OCI-LY3 (cell line): ENCODE data around the gene PSMD14.

Experiments
- H2AFZ ChIP-seq: fragments of 200-600, 300-600 bp; shearing (Covaris generic); 2 replicates; pipeline ENCODE4 v1.6.0; 2014; ENCODE audit warnings: antibody characterized with exemption, low read depth, low read length
- H3K27ac ChIP-seq: fragments of 200-600, 300-600 bp; sonication (generic); 2 replicates; pipeline ENCODE4 v1.5.1; 2014; ENCODE audit warnings: mild to moderate bottlenecking, low read length, moderate library complexity, mixed read lengths
- H3K27me3 ChIP-seq: fragments of 200-600, 300-600 bp; sonication (generic); 2 replicates; pipeline ENCODE4 v1.6.1; 2014; ENCODE audit warnings: low read depth, low read length, mixed read lengths
- H3K36me3 ChIP-seq: fragments of 200-600, 300-600 bp; sonication (generic); replicated peaks from 2 replicates; pipeline ENCODE3; 2014; ENCODE audit warnings: low read depth, low read length, mixed read lengths
- H3K4me1 ChIP-seq: fragments of 300-600, 200-600 bp; sonication (generic); 2 replicates; pipeline ENCODE4 v1.6.1; 2014; ENCODE audit warnings: low read length, mixed read lengths
- H3K4me2 ChIP-seq: fragments of 200-600, 300-600 bp; sonication (generic); 2 replicates; pipeline ENCODE4 v1.6.1; 2014; ENCODE audit warnings: low read length, mixed read lengths
- H3K4me3 ChIP-seq: fragments of 300-600, 200-600 bp; sonication (generic); 2 replicates; pipeline ENCODE4 v1.5.1; 2014; ENCODE audit warnings: antibody characterized with exemption, mild to moderate bottlenecking, low read length, moderate library complexity
- H3K79me2 ChIP-seq: fragments of 300-600, 200-600 bp; shearing (Covaris generic); 2 replicates; pipeline ENCODE4 v1.6.1; 2014; ENCODE audit warnings: mild to moderate bottlenecking, low read length, mixed read lengths
- H3K9ac ChIP-seq: fragments of 300-600, 200-600 bp; shearing (Covaris generic); 2 replicates; pipeline ENCODE4 v1.6.0; 2014; ENCODE audit warnings: mild to moderate bottlenecking, low read length, moderate library complexity
- H3K9me3 ChIP-seq: fragments of 200-600, 300-600 bp; shearing (Covaris generic); 2 replicates; pipeline ENCODE4 v1.6.1; 2014; ENCODE audit warnings: low read length, mixed read lengths; ENCODE audit not compliant: insufficient read depth
- H4K20me1 ChIP-seq: fragments of 200-600, 300-600 bp; sonication (generic); 2 replicates; pipeline ENCODE4 v1.6.1; 2016; ENCODE audit warnings: low read length, mixed read lengths; ENCODE audit not compliant: insufficient read depth
- EZH2phosphoT487 ChIP-seq: fragments of 200-600 bp; shearing (Covaris generic); IDR thresholded peaks from 2 replicates; pipeline ENCODE4 v1.6.1; 2018; ENCODE audit warnings: antibody characterized with exemption, mixed run types, low read depth
- TF ChIP-seq, protein P1 (sequence below): fragments of 200-600, 300-600 bp; sonication (generic); IDR thresholded peaks from 2 replicates; pipeline ENCODE4 v1.5.1; 2014; ENCODE audit warnings: antibody characterized with exemption, low read length, low read depth

PSMD14 gene

DNA sequence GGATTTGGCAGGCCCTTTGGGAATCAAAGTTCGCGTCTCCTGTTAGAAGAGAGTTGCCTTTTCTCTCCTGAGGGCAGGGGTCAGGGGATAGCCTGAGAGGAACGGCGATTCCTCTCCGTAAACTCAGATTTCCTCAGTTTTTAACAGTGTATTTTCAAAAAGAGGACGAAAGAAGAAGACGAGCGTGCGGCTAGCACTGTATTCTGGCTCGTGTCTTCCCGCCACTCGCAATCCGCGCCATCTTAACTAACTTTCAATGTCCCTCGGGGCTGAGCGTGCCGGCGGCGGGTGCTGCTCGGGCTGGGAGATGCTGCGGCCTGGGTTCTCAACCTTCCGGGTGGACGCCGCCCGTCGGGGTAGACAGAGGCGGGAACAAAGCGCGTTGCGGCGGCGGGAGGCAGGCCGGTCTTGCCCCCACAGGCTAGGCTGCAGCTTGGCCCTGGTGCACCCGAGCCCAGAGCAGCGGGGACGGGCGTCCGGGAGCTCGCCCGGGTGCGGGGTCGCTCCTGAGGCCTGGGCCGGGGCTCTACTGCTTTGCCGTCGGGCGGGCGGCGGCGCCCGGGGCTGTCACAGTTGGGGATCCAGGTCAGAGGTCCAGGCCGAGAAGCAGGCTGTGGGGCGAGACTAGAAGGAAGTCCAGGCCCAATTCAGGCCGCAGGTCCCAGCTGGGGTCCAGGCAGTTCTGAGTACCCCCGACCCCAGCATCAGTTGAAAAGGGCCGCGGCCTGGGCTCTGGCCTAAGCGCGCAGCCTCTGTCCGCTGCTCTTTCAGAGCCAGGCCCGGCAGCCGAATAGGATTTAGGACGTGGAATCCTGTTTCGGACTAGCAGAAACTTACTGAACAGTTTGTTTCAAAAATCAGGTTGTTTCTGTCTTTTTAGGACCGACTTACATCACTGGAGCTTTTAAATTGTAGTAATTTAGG lies 119.7 kb downstream of the PSMD14 start:
- Histone ChIP-seq H3K27ac (no peak overlapping the region), H2AFZ (no peak overlapping the region), H3K9ac (no peak overlapping the region), H3K36me3 (no peaks in the 10 kb centered on the region), H3K9me3 (no peaks in the 10 kb centered on the region), H3K4me1 (no peaks in the 10 kb centered on the region), H3K79me2 (no peaks in the 10 kb centered on the region), H3K27me3 (no peaks in the 10 kb centered on the region), H3K4me2 (no peak overlapping the region), H3K4me3 (no peak overlapping the region), H4K20me1 (no peaks in the 10 kb centered on the region)
- TF ChIP-seq, protein P1, sequence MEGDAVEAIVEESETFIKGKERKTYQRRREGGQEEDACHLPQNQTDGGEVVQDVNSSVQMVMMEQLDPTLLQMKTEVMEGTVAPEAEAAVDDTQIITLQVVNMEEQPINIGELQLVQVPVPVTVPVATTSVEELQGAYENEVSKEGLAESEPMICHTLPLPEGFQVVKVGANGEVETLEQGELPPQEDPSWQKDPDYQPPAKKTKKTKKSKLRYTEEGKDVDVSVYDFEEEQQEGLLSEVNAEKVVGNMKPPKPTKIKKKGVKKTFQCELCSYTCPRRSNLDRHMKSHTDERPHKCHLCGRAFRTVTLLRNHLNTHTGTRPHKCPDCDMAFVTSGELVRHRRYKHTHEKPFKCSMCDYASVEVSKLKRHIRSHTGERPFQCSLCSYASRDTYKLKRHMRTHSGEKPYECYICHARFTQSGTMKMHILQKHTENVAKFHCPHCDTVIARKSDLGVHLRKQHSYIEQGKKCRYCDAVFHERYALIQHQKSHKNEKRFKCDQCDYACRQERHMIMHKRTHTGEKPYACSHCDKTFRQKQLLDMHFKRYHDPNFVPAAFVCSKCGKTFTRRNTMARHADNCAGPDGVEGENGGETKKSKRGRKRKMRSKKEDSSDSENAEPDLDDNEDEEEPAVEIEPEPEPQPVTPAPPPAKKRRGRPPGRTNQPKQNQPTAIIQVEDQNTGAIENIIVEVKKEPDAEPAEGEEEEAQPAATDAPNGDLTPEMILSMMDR, result no peak
- no peak for TF ChIP-seq EZH2phosphoT487

DNA sequence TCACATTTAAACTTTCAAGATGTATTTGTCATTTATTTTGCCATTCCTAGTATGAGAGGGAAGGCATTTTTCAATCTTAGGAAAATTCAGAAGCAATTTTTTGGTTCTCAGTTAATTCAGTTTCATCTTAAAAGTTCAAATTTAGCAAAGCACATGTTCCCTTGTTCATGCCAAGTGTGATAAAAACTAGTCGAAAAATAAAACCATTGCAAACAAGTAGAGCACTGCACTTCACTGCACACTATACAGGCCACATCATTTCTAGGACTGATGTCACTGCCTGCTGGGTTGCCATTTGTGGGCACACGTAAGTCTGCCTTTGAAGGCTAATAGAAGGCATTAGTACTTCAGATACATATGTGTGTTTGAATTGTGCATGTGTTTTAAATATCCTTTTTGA lies 122.2 kb downstream of the PSMD14 start:
- H3K4me1 ChIP-seq, result no peaks in the 10 kb centered on the region
- H3K4me2 ChIP-seq, result no peak overlapping the region
- H2AFZ ChIP-seq, result no peak overlapping the region
- H3K4me3 ChIP-seq, result no peak overlapping the region
- H3K79me2 ChIP-seq, result no peaks in the 10 kb centered on the region
- no peaks in the 10 kb centered on the region for H3K9me3 ChIP-seq
- no peak overlapping the region for H3K27ac ChIP-seq
- no peaks in the 10 kb centered on the region for H4K20me1 ChIP-seq
- H3K9ac ChIP-seq, result no peak overlapping the region
- H3K27me3 ChIP-seq, result no peaks in the 10 kb centered on the region
- no peak for TF ChIP-seq EZH2phosphoT487
- TF ChIP-seq, protein P1, result no peak
- no peaks in the 10 kb centered on the region for H3K36me3 ChIP-seq

DNA sequence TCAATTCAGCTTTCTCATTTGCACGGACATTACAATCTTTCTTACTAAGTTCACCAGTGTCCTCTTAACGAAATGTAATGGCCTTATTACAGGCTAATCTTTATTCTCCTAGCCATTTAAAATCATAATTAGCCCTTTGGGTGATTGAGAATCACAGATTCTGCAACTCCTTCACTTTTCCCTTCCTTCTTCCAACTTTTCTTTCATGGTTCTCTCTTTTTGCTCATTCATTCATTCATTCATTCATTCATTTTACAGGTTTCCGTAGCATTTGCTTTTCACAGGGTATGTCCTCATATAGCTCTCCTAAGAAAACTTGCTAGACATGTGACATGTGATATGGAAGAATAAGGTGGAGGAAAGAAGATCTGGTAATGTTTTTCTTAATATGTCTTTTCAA lies 123.9 kb downstream of the PSMD14 start:
- H3K4me1 ChIP-seq, result no peaks in the 10 kb centered on the region
- no peaks in the 10 kb centered on the region for H3K79me2 ChIP-seq
- H3K9me3 ChIP-seq, result no peaks in the 10 kb centered on the region
- H3K9ac ChIP-seq, result no peak overlapping the region
- no peaks in the 10 kb centered on the region for H4K20me1 ChIP-seq
- no peak for TF ChIP-seq EZH2phosphoT487
- TF ChIP-seq, protein P1, result no peak
- no peaks in the 10 kb centered on the region for H3K27me3 ChIP-seq
- H2AFZ ChIP-seq, result no peak overlapping the region
- H3K4me3 ChIP-seq, result no peak overlapping the region
- no peaks in the 10 kb centered on the region for H3K36me3 ChIP-seq
- H3K27ac ChIP-seq, result no peak overlapping the region
- no peak overlapping the region for H3K4me2 ChIP-seq

DNA sequence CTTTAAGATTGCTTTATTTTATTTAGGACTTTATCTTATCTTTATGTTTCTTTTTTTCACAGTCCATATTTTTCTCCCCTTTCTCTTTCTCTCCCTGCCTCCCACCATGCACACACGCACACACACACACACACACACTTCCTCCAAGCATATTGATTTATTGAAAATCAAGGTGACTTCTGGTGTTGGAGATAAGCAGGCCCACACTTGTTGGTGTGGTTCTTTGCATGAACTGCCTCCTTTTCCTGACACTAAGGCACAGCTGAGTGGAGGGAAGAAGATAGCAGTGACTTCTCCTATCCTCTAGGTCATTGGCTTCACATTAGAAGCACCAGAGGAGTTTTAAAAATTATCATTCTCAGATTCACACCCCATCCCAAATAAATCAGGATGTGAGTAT lies 125.9 kb downstream of the PSMD14 start:
- H3K9ac ChIP-seq, result no peak overlapping the region
- H4K20me1 ChIP-seq, result no peaks in the 10 kb centered on the region
- H3K79me2 ChIP-seq, result no peaks in the 10 kb centered on the region
- no peak overlapping the region for H3K4me2 ChIP-seq
- H3K27me3 ChIP-seq, result no peaks in the 10 kb centered on the region
- TF ChIP-seq, protein P1, result no peak
- TF ChIP-seq EZH2phosphoT487, result no peak
- no peak overlapping the region for H3K4me3 ChIP-seq
- no peak overlapping the region for H3K27ac ChIP-seq
- no peaks in the 10 kb centered on the region for H3K36me3 ChIP-seq
- H2AFZ ChIP-seq, result no peak overlapping the region
- no peaks in the 10 kb centered on the region for H3K4me1 ChIP-seq
- H3K9me3 ChIP-seq, result no peaks in the 10 kb centered on the region
